GM15510 (cell line): ENCODE data around the gene AKTIP.
A peak's percentile ranks its signal among the peaks of the same experiment; 100 is the strongest.

Source experiments
- POLR2A ChIP-seq: IDR thresholded peaks from 3 replicates; pipeline ENCODE4 v1.6.1; 2011; ENCODE audit warnings: borderline replicate concordance; ENCODE audit not compliant: insufficient read length; ENCODE audit errors: extremely low read depth

AKTIP gene

GRCh38 chr16:53519417-53520091 is 16.5 kb upstream of the AKTIP start:
- no peak for TF ChIP-seq POLR2A

GRCh38 chr16:53518550-53519416 is 15.8 kb upstream of the AKTIP start:
- peak; percentile 42 for TF ChIP-seq POLR2A

GRCh38 chr16:53517851-53518250 is 14.8 kb upstream of the AKTIP start:
- no peak for TF ChIP-seq POLR2A

GRCh38 chr16:53515811-53516210 is 12.8 kb upstream of the AKTIP start:
- no peak for TF ChIP-seq POLR2A

GRCh38 chr16:53515259-53515658 is 12.2 kb upstream of the AKTIP start:
- no peak for TF ChIP-seq POLR2A

GRCh38 chr16:53511403-53512280 is 8.6 kb upstream of the AKTIP start:
- TF ChIP-seq POLR2A, result no peak

GRCh38 chr16:53511084-53511402 is 8.0 kb upstream of the AKTIP start:
- TF ChIP-seq POLR2A, result no peak

- no peak for TF ChIP-seq POLR2A
These were observed 7.7 kb upstream of the AKTIP start for GRCh38 chr16:53510704-53511070.

GRCh38 chr16:53509906-53510703 is 7.1 kb upstream of the AKTIP start:
- no peak for TF ChIP-seq POLR2A

- TF ChIP-seq POLR2A, result no peak
These were observed 4.6 kb upstream of the AKTIP start for GRCh38 chr16:53507464-53508179.

- no peak for TF ChIP-seq POLR2A
These were observed 3.2 kb upstream of the AKTIP start for GRCh38 chr16:53506254-53506653.

GRCh38 chr16:53504665-53505064 is 1.7 kb upstream of the AKTIP start:
- TF ChIP-seq POLR2A, result no peak

GRCh38 chr16:53503991-53504663 is 1.1 kb upstream of the AKTIP start:
- no peak for TF ChIP-seq POLR2A
